KMS-11 (cell line): ENCODE data around the gene SLC30A4.

Source experiments
- H2AFZ ChIP-seq: fragments of 200-600 bp; sonication (generic); 2 replicates; pipeline ENCODE4 v1.6.1; 2016; ENCODE audit warnings: antibody characterized with exemption, mixed run types, low read depth
- H3K27ac ChIP-seq: fragments of 200-600 bp; sonication (generic); 2 replicates; pipeline ENCODE4 v1.6.1; 2016; ENCODE audit warnings: mild to moderate bottlenecking, mixed run types
- H3K27me3 ChIP-seq: fragments of 200-600 bp; sonication (generic); 2 replicates; pipeline ENCODE4 v1.6.1; 2017; ENCODE audit warnings: mild to moderate bottlenecking, low read depth, mixed run types, moderate library complexity; ENCODE audit not compliant: insufficient read depth
- H3K36me3 ChIP-seq: fragments of 200-600 bp; sonication (generic); 2 replicates; pipeline ENCODE4 v1.6.1; 2017; ENCODE audit warnings: mild to moderate bottlenecking, mixed run types; ENCODE audit not compliant: insufficient read depth
- H3K4me1 ChIP-seq: fragments of 200-600 bp; sonication (generic); 2 replicates; pipeline ENCODE4 v1.6.1; 2016; ENCODE audit warnings: mild to moderate bottlenecking, low read depth, mixed run types; ENCODE audit not compliant: poor library complexity, severe bottlenecking
- H3K4me2 ChIP-seq: fragments of 200-600 bp; sonication (generic); 2 replicates; pipeline ENCODE4 v1.7.0; 2016; ENCODE audit warnings: mild to moderate bottlenecking, mixed run types
- H3K4me3 ChIP-seq: fragments of 200-600 bp; sonication (generic); IDR thresholded peaks from 2 replicates; pipeline ENCODE4 v1.6.1; 2017; ENCODE audit warnings: low read depth, low read length, mixed read lengths; ENCODE audit not compliant: insufficient read depth
- H3K79me2 ChIP-seq: fragments of 200-600 bp; sonication (generic); 2 replicates; pipeline ENCODE4 v1.6.1; 2016; ENCODE audit warnings: low read depth, mixed run types; ENCODE audit not compliant: insufficient read depth
- H3K9ac ChIP-seq: fragments of 200-600 bp; sonication (generic); 2 replicates; pipeline ENCODE4 v1.6.1; 2016; ENCODE audit warnings: mild to moderate bottlenecking, mixed run types
- H4K20me1 ChIP-seq: fragments of 200-600 bp; sonication (generic); 2 replicates; pipeline ENCODE4 v1.6.1; 2016; ENCODE audit warnings: mild to moderate bottlenecking, mixed run types; ENCODE audit not compliant: insufficient read depth
- TF ChIP-seq, protein P1 (sequence below): fragments of 200-600 bp; sonication (generic); conservative IDR thresholded peaks from 2 replicates; pipeline ENCODE4 v1.6.1; 2017; ENCODE audit warnings: low read depth, mild to moderate bottlenecking, antibody characterized with exemption, low read length, moderate library complexity, mixed read lengths

Gene SLC30A4

DNA sequence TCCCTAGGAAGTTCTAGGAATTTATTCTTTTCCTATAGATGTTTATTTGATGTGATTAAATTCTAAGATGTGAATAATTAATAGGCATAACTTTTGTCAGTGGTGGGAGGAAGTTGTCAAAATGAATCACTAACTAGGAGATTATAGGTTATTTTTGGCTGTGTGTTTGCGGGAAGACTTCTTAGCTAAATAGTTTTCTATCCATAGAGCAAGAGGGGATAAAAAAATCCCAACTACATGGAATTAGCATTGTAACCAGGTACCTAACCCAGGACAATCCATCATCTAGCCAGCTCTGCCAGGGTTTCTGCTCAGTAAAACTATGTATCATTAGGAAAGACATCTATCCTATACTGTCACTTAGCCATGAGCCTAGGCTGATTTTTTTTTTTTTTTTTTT is 23.9 kb downstream of the SLC30A4 start:
- Histone ChIP-seq H3K9ac (no peak overlapping the region), H3K27ac (no peak overlapping the region), H3K36me3 (no peaks in the 10 kb centered on the region), H3K4me3 (no peak overlapping the region), H3K79me2 (no peaks in the 10 kb centered on the region), H4K20me1 (no peaks in the 10 kb centered on the region), H3K4me1 (no peaks in the 10 kb centered on the region), H2AFZ (no peak overlapping the region), H3K4me2 (no peak overlapping the region), H3K27me3 (no peaks in the 10 kb centered on the region)
- TF ChIP-seq, protein P1, sequence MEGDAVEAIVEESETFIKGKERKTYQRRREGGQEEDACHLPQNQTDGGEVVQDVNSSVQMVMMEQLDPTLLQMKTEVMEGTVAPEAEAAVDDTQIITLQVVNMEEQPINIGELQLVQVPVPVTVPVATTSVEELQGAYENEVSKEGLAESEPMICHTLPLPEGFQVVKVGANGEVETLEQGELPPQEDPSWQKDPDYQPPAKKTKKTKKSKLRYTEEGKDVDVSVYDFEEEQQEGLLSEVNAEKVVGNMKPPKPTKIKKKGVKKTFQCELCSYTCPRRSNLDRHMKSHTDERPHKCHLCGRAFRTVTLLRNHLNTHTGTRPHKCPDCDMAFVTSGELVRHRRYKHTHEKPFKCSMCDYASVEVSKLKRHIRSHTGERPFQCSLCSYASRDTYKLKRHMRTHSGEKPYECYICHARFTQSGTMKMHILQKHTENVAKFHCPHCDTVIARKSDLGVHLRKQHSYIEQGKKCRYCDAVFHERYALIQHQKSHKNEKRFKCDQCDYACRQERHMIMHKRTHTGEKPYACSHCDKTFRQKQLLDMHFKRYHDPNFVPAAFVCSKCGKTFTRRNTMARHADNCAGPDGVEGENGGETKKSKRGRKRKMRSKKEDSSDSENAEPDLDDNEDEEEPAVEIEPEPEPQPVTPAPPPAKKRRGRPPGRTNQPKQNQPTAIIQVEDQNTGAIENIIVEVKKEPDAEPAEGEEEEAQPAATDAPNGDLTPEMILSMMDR: no peak

DNA sequence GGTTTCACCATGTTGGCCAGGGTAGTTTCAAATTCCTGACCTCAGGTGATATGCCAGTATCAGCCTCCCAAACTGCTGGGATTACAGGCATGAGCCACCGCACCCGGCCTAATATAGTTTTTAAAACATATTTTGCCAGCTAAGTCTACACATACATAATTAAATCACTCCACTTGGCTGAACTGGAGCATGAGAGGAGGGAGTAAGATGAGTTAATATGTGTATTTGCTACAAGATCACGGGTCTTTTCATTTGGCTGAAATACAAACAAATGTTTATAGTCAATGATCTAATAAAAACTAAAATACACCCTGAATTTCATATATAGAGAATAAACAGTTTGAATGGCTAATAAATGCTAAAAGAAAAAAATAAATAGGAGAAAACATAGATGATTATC is 25.3 kb downstream of the SLC30A4 start:
- H2AFZ ChIP-seq: no peak overlapping the region
- no peaks in the 10 kb centered on the region for H4K20me1 ChIP-seq
- H3K27me3 ChIP-seq: no peaks in the 10 kb centered on the region
- H3K36me3 ChIP-seq: no peaks in the 10 kb centered on the region
- TF ChIP-seq, protein P1: no peak
- H3K4me3 ChIP-seq: no peak overlapping the region
- H3K79me2 ChIP-seq: no peaks in the 10 kb centered on the region
- no peak overlapping the region for H3K27ac ChIP-seq
- H3K4me1 ChIP-seq: no peaks in the 10 kb centered on the region
- H3K4me2 ChIP-seq: no peak overlapping the region
- H3K9ac ChIP-seq: no peak overlapping the region

DNA sequence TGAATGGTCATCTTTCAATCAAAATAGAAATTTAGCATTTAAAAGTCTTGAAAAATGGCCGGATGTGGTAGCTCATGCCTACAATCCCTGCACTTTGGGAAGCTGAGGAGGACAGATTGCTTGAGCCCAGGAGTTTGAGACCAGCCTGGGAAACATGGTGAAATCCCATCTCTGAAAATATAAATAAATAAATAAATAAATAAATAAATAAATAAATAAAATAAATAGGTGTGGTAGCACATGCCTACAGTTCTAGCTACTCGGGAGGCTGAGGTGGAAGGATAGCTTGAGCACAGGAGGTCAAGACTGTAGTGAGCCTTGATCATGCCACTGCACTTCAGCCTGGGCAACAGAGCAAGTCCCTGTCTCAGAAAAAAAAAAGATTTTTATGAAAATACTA is 25.9 kb downstream of the SLC30A4 start:
- Histone ChIP-seq H3K27me3 (no peaks in the 10 kb centered on the region), H3K79me2 (no peaks in the 10 kb centered on the region), H4K20me1 (no peaks in the 10 kb centered on the region), H3K9ac (no peak overlapping the region), H3K4me2 (no peak overlapping the region), H3K4me1 (no peaks in the 10 kb centered on the region), H3K27ac (no peak overlapping the region), H3K4me3 (no peak overlapping the region), H3K36me3 (no peaks in the 10 kb centered on the region), H2AFZ (no peak overlapping the region)
- TF ChIP-seq, protein P1: no peak

DNA sequence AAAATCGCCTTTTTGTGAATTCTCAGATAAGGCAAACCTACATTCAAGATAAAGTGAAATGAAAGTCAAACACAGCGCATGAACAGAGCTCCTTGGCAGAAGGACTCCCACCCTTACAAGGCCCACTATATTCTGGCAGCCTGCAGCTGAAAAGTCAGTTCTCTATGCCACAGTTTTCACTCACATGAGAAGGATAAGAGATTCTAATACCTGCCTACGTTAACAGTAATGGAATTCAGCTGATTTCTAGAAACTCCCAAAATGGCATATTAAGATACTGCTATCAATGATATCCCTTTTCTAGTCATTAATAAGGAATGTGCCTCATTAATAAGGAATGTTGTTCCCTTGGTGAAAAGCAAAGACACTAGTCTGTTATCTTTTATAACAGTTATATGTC is 27.0 kb downstream of the SLC30A4 start:
- Histone ChIP-seq H2AFZ (no peak overlapping the region), H3K4me3 (no peak overlapping the region), H3K27me3 (no peaks in the 10 kb centered on the region), H3K4me2 (no peak overlapping the region), H3K36me3 (no peaks in the 10 kb centered on the region), H3K4me1 (no peaks in the 10 kb centered on the region), H3K27ac (no peak overlapping the region), H3K79me2 (no peaks in the 10 kb centered on the region), H4K20me1 (no peaks in the 10 kb centered on the region), H3K9ac (no peak overlapping the region)
- TF ChIP-seq, protein P1: no peak
